ENCODE results near the gene XRCC2.

- no peak for TF ChIP-seq POLR2AphosphoS5 (IDR thresholded peaks at IDR 0.05)
- TF ChIP-seq CTCF (IDR thresholded peaks at IDR 0.05; ENCODE audit: poor library complexity, severe bottlenecking): no peak
- TF ChIP-seq EZH2 (IDR thresholded peaks at IDR 0.05; ENCODE audit: borderline replicate concordance, insufficient read depth, low read length, poor library complexity, severe bottlenecking): no peak
- TF ChIP-seq RAD21 (conservative IDR thresholded peaks at IDR 0.05): no peak
- TF ChIP-seq SMC3 (conservative IDR thresholded peaks at IDR 0.05; ENCODE audit: poor library complexity): no peak
Measured at GRCh38 chr7:152663931-152664330, 12.0 kb downstream of the XRCC2 start.

Data from neural cell (in vitro differentiated cells).